Measurements from ENCODE around the gene GABRB1. TPM values are rescaled to one million over a fixed set of nuclear protein-coding genes. Genes with fewer than 3 reads are reported as not detected.

GABRB1 gene
- total RNA-seq, 1 experiment from 2014 or later, result not detected

- TF ChIP-seq POLR2A (IDR thresholded peaks at IDR 0.05; ENCODE audit: borderline replicate concordance, extremely low read depth, insufficient read depth, insufficient read length) (no peak), MAX (IDR thresholded peaks at IDR 0.05) (no peak), ELF1 (IDR thresholded peaks at IDR 0.05; ENCODE audit: borderline replicate concordance, low read depth) (no peak)
- Histone ChIP-seq H3K4me2 (ENCODE audit: low read length) (no peak overlapping the region), H4K20me1 (ENCODE audit: insufficient read depth) (no peaks in the 10 kb centered on the region), H3K4me3 (replicated peaks in 1 of 2; ENCODE audit: low read depth in 1 of 2, low read length in 2 of 2) (no peak overlapping the region), H3K27me3 (ENCODE audit: insufficient read depth, low read length) (no peaks in the 10 kb centered on the region), H3K36me3 (ENCODE audit: control insufficient read depth in 1 of 2, insufficient read depth in 2 of 2, low read length in 2 of 2) (no peaks in the 10 kb centered on the region), H3K9me2 (ENCODE audit: insufficient read depth) (no peaks in the 10 kb centered on the region), H3K9me3 (ENCODE audit: control insufficient read depth in 1 of 2, insufficient read depth in 1 of 2, low read depth in 1 of 2, low read length in 2 of 2) (no peaks in the 10 kb centered on the region), H2AFZ (ENCODE audit: low read depth, low read length, poor library complexity, severe bottlenecking) (no peak overlapping the region), H3K27ac (ENCODE audit: low read depth, low read length) (no peak overlapping the region), H3K4me1 (ENCODE audit: control insufficient read depth in 1 of 2, insufficient read depth in 2 of 2, low read length in 2 of 2) (no peaks in the 10 kb centered on the region), H3K79me2 (ENCODE audit: insufficient read depth, low read length) (no peaks in the 10 kb centered on the region), H3K9ac (ENCODE audit: low read length) (no peak overlapping the region)
- ChIA-PET RAD21 (ENCODE audit: low non-redundant PET in 1 of 2, low total read pairs in 2 of 2, uncharacterized antibody in 2 of 2, unreplicated experiment in 2 of 2) (no interaction called here), POLR2A (no interaction called here), CTCF (no interaction called here)
- ATAC-seq, result no peak
- no TSS peak for BruUV-seq (replicated peaks)
- intact Hi-C loops (cut with micrococcal nuclease), result no loop called here
- no peak for DNase-seq (ENCODE audit: low read depth, low spot score)
Measured at GRCh38 chr4:47068986-47069385, 37.6 kb downstream of the GABRB1 start.

- RAD21 ChIA-PET (ENCODE audit: low non-redundant PET in 1 of 2, low total read pairs in 2 of 2, uncharacterized antibody in 2 of 2, unreplicated experiment in 2 of 2), result no interaction called here
- DNase-seq (ENCODE audit: low read depth, low spot score), result no peak
- Histone ChIP-seq H3K9me2 (ENCODE audit: insufficient read depth) (no peaks in the 10 kb centered on the region), H3K27ac (ENCODE audit: low read depth, low read length) (no peak overlapping the region), H4K20me1 (ENCODE audit: insufficient read depth) (no peaks in the 10 kb centered on the region), H3K9me3 (ENCODE audit: control insufficient read depth in 1 of 2, insufficient read depth in 1 of 2, low read depth in 1 of 2, low read length in 2 of 2) (no peaks in the 10 kb centered on the region), H2AFZ (ENCODE audit: low read depth, low read length, poor library complexity, severe bottlenecking) (no peak overlapping the region), H3K9ac (ENCODE audit: low read length) (no peak overlapping the region), H3K79me2 (ENCODE audit: insufficient read depth, low read length) (no peaks in the 10 kb centered on the region), H3K27me3 (ENCODE audit: insufficient read depth, low read length) (no peaks in the 10 kb centered on the region), H3K4me3 (replicated peaks in 1 of 2; ENCODE audit: low read depth in 1 of 2, low read length in 2 of 2) (no peak overlapping the region), H3K4me2 (ENCODE audit: low read length) (no peak overlapping the region), H3K4me1 (ENCODE audit: control insufficient read depth in 1 of 2, insufficient read depth in 2 of 2, low read length in 2 of 2) (no peaks in the 10 kb centered on the region), H3K36me3 (ENCODE audit: control insufficient read depth in 1 of 2, insufficient read depth in 2 of 2, low read length in 2 of 2) (no peaks in the 10 kb centered on the region)
- intact Hi-C loops (cut with micrococcal nuclease), result no loop called here
- POLR2A ChIA-PET, result no interaction called here
- TF ChIP-seq EGR1 (IDR thresholded peaks at IDR 0.05; ENCODE audit: low read depth) (no peak), JUND (IDR thresholded peaks at IDR 0.05) (no peak), ZNF274 (IDR thresholded peaks at IDR 0.05; ENCODE audit: low read depth, low read length) (no peak), POLR2AphosphoS5 (IDR thresholded peaks at IDR 0.05; ENCODE audit: low read depth, low read length) (no peak), CBX3 (IDR thresholded peaks at IDR 0.05; ENCODE audit: low read depth) (no peak), RAD21 (IDR thresholded peaks at IDR 0.05; ENCODE audit: low read depth) (no peak), REST (IDR thresholded peaks at IDR 0.05; ENCODE audit: low read depth) (no peak), ATF3 (IDR thresholded peaks at IDR 0.05) (no peak), ELF1 (IDR thresholded peaks at IDR 0.05; ENCODE audit: borderline replicate concordance, low read depth) (no peak), SIN3A (IDR thresholded peaks at IDR 0.05; ENCODE audit: low read depth) (no peak), CTCF (IDR thresholded peaks at IDR 0.05 in 2 of 3, conservative IDR thresholded peaks at IDR 0.05 in 1 of 3; ENCODE audit: borderline replicate concordance in 1 of 3, insufficient read depth in 1 of 3, low read depth in 2 of 3, low read length in 2 of 3) (no peak), EZH2 (IDR thresholded peaks at IDR 0.05) (no peak)
- no peak for ATAC-seq
- no TSS peak for BruUV-seq (replicated peaks)
- CTCF ChIA-PET, result no interaction called here
Measured at GRCh38 chr4:47071901-47072341, 40.6 kb downstream of the GABRB1 start.

Measured in HCT116 (cell line).